Measurements from ENCODE around the gene ACSL3. TPM values are rescaled to one million over a fixed set of nuclear protein-coding genes. Genes with fewer than 3 reads are reported as not detected.

The ACSL3 gene
- total and polyA plus RNA-seq, 7 donors, result 7.9 to 75.7 (median 48.2) TPM

DNA sequence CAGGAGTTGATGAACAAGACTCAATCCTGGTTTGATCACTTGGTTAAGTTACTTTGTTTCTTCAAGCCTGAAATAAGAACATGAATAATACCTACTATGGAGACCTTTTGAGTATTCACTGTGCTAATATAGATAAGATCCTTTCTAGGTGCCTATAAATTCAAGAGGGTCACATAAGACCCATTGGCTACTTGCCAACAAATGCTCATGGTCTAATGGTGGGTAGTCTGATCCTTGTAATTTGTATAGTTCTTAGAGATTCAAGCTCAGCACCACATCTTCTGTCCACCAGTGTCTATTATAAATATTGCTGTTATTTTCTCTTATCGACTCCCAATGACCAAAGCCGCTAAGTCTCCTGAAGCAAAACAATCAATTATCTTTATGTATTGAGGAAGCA lies 27.4 kb upstream of the ACSL3 start:
- H3K4me3 ChIP-seq, result no peak overlapping the region
- H3K27ac ChIP-seq, result no peak overlapping the region
- DNase-seq, result no peak
- no peaks in the 10 kb centered on the region for H3K9me3 ChIP-seq
- TF ChIP-seq EP300 (IDR thresholded peaks at IDR 0.05) (no peak), POLR2A (IDR thresholded peaks at IDR 0.05) (no peak), POLR2AphosphoS5 (IDR thresholded peaks at IDR 0.05) (no peak)
- TF ChIP-seq, protein P1, sequence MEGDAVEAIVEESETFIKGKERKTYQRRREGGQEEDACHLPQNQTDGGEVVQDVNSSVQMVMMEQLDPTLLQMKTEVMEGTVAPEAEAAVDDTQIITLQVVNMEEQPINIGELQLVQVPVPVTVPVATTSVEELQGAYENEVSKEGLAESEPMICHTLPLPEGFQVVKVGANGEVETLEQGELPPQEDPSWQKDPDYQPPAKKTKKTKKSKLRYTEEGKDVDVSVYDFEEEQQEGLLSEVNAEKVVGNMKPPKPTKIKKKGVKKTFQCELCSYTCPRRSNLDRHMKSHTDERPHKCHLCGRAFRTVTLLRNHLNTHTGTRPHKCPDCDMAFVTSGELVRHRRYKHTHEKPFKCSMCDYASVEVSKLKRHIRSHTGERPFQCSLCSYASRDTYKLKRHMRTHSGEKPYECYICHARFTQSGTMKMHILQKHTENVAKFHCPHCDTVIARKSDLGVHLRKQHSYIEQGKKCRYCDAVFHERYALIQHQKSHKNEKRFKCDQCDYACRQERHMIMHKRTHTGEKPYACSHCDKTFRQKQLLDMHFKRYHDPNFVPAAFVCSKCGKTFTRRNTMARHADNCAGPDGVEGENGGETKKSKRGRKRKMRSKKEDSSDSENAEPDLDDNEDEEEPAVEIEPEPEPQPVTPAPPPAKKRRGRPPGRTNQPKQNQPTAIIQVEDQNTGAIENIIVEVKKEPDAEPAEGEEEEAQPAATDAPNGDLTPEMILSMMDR (IDR thresholded peaks at IDR 0.05), result no peak
- 94 to 97% methylated on average over 2 of the region's 2 CpGs for WGBS, 2 donors
- H3K27me3 ChIP-seq, result no peaks in the 10 kb centered on the region
- intact Hi-C loops (cut with DNase I), result no loop called here
- H3K36me3 ChIP-seq, result no peaks in the 10 kb centered on the region
- H3K4me1 ChIP-seq, result no peaks in the 10 kb centered on the region

DNA sequence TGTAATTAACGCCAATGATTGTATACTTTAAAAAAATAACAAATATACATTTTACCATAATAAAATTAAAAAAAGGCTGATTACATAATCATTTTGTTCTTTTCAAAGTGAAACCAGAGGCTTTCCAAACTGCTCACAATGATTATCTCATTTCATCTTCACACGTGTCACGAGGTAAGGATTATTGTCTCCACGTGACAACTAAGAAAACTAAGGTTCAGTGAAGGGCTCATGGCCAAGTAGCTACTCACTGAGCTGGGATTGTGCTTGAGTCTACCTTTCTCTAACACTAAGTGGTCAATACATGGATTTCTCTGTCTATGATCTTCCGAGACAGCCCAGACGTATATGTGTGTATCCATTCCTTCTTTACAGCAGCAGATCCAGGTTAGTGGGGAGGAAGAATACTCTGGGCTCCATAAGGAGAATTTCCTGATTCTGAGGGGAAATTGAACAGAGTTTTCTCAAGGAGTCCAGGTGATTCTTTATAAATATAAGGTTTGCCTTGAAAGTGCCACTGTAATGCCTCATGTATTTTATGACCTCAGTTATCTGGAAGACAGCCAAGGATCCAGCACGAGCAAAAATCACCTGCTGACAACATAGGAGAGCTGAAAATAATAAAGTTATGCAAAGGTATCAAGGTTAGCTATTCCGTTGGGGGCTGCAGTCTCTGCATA lies 25.6 kb upstream of the ACSL3 start:
- H3K36me3 ChIP-seq, result no peaks in the 10 kb centered on the region
- intact Hi-C loops (cut with DNase I), result no loop called here
- no peaks in the 10 kb centered on the region for H3K4me1 ChIP-seq
- WGBS, 2 donors, result 14 to 53% methylated on average over 8 of the region's 8 CpGs
- DNase-seq, result no peak
- no peaks in the 10 kb centered on the region for H3K27me3 ChIP-seq
- no peaks in the 10 kb centered on the region for H3K9me3 ChIP-seq
- no peak overlapping the region for H3K27ac ChIP-seq
- no peak overlapping the region for H3K4me3 ChIP-seq
- TF ChIP-seq, protein P1 (IDR thresholded peaks at IDR 0.05), result no peak
- TF ChIP-seq POLR2A (IDR thresholded peaks at IDR 0.05) (no peak), EP300 (IDR thresholded peaks at IDR 0.05) (no peak), POLR2AphosphoS5 (IDR thresholded peaks at IDR 0.05) (no peak)

DNA sequence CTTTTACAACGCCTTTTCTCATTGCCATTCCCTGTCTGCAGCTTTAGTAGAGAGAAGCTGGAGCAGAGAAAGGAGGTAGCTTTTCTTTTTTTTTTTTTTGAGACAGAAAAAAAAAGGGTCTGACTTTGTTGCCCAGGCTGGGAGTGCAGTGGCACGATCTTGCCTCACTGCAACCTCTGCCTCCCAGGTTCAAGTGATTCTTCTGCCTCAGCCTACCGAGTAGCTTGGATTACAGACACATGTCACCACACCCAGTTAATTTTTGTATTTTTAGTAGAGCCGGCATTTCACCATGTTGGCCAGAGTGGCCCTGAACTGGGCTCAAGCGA lies 25.0 kb upstream of the ACSL3 start:
- no peak for DNase-seq
- intact Hi-C loops (cut with DNase I), result no loop called here
- Histone ChIP-seq H3K4me3 (no peak overlapping the region), H3K9me3 (no peaks in the 10 kb centered on the region), H3K27me3 (no peaks in the 10 kb centered on the region), H3K4me1 (no peaks in the 10 kb centered on the region), H3K36me3 (no peaks in the 10 kb centered on the region), H3K27ac (no peak overlapping the region)
- no peak for TF ChIP-seq POLR2A (IDR thresholded peaks at IDR 0.05)
- no peak for TF ChIP-seq EP300 (IDR thresholded peaks at IDR 0.05)
- TF ChIP-seq POLR2AphosphoS5 (IDR thresholded peaks at IDR 0.05), result no peak
- TF ChIP-seq, protein P1 (IDR thresholded peaks at IDR 0.05), result no peak
- WGBS, 2 donors, result 40 to 82% methylated on average over 5 of the region's 5 CpGs

DNA sequence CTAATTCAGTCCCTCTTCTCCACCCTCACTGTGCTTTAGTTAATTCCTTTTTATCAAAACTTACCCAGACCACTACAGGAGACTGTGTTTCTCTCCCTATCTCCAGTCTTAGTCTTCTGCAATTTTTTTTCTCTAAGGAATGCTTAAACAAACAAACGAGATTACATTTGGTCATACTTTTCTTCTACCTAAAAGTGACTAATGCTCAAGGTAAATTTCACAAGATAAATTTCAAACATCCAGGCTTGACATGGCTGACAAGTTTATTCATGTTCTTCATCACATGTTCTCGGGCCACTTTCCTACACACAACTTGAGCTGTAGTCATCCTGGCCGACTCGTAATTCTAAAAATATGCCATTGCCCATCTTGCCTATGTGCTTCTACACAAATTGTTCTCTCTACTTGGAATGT lies 23.2 kb upstream of the ACSL3 start:
- no peaks in the 10 kb centered on the region for H3K4me1 ChIP-seq
- intact Hi-C loops (cut with DNase I), result no loop called here
- TF ChIP-seq, protein P1 (IDR thresholded peaks at IDR 0.05), result no peak
- TF ChIP-seq EP300 (IDR thresholded peaks at IDR 0.05) (no peak), POLR2A (IDR thresholded peaks at IDR 0.05) (no peak), POLR2AphosphoS5 (IDR thresholded peaks at IDR 0.05) (no peak)
- WGBS, 2 donors, result 76 to 84% methylated on average over 4 of the region's 4 CpGs
- H3K4me3 ChIP-seq, result no peak overlapping the region
- no peaks in the 10 kb centered on the region for H3K36me3 ChIP-seq
- no peak overlapping the region for H3K27ac ChIP-seq
- no peaks in the 10 kb centered on the region for H3K27me3 ChIP-seq
- no peak for DNase-seq
- H3K9me3 ChIP-seq, result no peaks in the 10 kb centered on the region

Data from sigmoid colon (tissue), 7 donors.